NCI-H526 (cell line): ENCODE results near the gene MAP1LC3B.

Experiments used
- DNase-seq, 2 experiments: peaks; one replicate each; lab custom pipeline; 2025; lab: John Stamatoyannopoulos, UW

The MAP1LC3B gene

DNA sequence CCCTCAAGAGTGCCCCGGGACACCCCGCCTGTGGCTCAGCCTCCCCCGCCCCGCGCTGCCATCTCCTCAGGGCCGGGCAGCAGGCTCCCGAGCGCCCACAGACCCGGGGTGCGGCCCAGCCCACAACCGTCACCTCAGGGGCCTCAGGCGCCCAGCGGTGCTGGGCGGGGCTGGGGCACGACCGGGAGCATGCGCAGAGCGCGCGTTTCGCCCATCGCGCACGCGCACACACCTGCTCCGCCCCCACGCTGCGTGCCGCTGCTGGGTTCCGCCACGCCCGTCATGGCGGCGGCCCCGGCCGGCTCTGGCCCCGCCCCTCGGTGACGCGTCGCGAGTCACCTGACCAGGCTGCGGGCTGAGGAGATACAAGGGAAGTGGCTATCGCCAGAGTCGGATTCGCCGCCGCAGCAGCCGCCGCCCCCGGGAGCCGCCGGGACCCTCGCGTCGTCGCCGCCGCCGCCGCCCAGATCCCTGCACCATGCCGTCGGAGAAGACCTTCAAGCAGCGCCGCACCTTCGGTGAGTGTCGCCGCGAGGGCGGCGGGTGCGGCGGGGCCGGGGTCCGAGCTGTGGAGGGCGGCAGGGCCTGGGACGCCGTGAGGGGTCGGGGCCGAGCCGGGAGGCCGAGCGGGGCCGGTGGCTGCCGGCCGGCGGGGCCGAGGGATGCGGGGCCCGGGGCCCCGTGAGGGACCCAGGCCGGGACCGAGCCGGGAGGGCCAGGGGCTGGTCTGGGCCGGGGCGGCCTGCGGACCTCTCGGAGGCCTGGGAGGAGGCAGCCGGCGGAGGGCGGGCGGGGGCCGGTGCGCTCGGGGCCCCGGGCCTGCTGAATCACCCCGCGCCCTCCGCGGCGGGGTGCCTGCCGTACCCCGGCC lies at the start of gene MAP1LC3B:
MAP1LC3B (plus strand) TSS at position 387 of the 871 bp plus-strand sequence; CDS start at position 479, 92 bp downstream.
- peak; percentile 73 to 93 for DNase-seq

DNA sequence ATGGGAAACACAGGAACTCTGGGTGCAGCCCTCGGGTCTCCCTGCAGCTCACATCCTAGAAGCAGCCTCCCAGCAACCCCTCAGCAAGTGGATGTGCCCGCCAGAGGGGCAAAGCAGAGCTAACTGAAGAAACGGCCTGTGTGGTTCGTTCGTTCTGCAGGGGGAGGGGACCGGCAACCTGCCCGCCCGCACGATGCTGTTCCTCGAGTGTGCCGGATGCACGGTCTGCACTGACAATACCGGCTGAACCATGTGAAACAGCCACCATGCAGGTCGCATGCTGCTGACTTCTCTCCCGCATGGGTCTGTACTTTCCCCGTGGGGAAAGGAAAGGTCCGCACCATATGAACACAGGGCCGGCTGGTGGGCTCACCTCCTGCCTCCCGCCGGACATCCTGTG lies 49.6 kb upstream of the MAP1LC3B start:
- no peak for DNase-seq

DNA sequence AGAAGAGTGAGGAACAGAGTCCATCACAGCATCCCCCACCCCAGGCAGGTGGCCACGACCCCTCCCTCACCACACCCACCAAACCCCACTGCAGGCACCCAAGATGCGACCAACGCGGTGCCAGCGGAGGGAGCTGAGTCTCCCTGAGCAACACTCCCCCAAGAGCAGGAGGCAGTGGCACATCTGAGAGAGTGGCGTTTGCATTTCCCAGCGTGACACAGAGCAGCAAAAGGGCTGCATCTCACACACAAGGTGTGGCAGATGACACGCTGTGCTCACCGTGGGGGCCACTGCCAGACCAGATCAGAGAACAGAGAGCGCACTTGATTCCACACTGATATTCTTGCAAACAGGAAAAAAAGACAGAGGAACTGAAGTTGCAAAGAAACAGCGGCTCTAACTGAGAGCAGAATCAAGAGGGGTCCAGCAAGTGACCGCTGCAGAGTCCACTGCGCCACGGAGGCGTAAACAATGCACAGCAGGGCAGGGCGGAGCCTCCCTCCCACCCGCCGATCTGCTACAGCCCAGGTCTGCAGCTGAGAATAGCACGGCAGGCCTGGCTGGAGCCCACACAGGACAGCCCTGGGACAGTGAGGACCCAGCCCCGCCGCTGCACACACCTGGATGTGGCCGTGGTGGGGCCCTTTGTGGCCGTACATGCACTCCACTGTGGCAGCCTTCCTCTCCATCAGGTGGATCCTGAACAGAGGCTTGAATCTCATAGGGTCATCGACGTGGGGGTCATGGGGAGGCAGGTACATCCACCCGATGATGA lies 49.0 kb upstream of the MAP1LC3B start:
- no peak for DNase-seq

DNA sequence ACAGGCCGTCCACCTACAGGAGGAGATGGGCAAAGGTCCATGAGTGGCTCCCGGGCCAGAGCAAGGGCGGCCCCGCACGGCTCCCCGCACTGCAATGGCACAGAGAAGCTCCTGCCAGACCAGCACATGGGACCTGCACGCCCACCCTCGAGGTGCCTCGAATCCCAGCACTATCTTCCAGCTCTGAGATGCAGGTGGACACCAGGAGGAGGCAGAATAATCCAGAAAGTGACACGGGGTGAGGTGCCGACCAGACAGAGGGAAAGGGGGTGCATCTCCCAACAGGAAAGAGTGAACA lies 48.4 kb upstream of the MAP1LC3B start:
- DNase-seq: no peak

DNA sequence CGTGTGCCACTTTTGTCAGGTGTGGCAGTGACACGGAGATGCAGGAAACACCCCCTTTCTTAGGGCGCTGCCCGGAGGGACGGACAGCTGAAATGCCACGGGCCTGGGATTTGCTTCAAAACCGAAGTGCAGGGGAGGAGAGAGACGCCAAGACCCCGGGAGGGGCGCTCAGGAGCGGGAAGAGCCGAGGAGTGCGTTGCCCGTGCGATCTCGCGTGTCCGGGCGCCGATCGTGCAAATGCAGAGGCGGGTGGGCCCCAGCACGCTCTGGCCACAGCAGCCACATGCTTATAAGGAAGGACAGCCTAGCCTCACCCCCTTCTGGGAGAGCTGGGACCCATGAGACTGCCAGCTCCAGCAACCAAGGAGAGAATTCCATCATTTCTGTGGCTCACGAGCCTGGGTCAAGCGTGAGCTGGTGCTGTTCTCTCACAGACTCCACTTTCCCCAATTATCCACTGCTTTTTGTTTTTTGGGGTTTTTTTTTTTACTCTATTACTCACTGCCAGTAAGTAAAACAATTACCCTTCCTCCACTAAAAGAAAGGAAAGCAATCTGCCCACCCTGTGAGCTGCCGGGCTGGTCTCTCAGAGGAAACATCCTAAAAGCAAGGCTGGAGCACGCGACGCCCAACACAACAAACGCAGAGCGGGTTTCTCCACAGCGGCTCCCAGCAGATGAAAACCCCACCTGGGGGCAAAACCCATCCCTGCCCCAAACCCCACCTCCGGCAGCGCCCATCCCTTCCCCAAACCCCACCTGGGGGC lies 47.8 kb upstream of the MAP1LC3B start:
- DNase-seq: no peak

DNA sequence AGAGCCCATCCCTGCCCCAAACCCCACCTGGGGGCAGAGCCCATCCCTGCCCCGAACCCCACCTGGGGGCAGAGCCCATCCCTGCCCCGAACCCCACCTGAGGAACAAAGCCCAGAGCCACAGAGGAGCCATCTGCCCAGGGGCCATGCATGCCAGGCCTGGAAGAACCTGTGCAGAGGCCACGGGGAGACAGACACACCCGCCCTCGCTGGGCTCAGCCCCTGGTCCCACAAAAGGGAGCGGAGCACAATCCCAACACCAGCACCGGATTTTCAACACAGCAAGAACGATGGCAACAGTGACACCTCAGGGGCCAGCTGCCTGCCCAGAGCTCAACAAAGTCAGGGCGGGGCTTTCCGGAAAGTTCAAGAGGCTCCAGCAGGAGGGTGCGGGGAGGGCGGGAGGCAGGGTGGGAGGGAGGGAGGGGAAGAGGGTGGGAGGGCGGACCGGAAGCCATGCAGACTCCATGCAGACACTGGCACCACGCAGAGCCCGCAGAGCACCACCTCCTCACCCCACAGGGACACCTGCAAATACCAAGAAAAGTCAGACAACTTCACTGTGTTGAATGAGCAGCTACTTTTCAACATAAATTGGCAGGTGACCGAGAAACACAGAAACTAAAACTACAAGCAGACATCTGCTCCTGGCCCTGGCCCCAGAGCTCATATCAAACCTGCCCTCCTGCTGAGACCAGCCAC lies 47.1 kb upstream of the MAP1LC3B start:
- DNase-seq: no peak

DNA sequence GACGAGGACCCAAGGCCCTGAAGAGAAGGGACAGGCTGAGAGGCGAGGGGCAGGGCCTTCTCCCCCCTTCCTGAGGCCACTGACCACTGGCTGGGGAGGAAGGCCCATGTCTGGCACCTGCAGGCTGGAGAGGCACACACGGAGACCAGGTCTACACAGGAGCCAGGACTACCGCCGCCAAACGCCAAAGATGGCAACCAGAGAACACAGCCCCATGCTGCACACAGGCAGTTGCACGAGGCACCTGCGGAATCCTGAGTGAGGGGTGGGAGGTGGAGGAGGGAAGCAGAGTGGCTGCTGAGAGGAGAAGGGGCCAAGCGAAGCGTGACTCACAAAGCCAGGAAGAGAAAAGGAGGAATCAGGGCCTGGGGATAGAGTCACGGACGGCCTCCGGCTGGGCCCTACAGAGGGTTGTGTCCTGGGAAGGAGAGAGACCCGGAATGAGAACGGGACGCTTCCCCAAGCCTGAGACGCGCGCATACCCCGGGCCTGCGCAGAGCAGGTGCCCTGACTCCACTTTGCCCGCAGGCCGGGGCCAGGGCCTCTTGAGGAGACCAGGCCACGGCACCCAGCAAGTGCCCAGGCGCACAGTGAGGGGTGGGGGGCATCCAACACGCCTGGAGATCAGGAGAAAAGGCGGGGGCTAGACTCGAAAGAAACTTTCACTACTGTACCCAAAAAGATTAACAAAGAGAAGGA lies 46.3 kb upstream of the MAP1LC3B start:
- DNase-seq: no peak

DNA sequence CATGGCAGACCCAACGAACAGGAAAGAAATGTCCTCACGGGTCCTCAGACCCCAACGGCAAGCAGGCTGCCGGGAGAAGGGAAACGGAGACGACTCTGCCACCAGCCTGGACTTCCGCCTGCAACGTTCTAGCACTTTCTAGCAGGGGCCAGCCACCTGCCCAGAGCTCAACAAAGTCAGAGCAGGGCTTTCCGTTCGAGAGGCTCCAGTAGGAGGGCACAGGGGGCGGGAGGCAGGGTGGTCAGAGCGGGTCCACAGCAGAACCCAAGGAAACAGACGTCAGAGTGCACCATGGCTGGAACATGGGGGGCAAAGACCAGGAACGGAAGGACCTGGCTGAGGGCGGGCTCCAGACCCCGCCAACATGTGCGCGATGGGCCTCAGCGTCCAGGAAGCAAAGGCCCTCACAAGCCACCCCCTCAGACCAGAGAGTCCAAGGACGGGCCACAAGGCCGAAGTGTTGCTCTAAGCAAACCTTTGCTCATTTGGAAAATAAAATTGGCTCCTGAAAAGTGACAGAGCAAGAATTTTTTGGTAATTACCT lies 45.5 kb upstream of the MAP1LC3B start:
- no peak for DNase-seq

DNA sequence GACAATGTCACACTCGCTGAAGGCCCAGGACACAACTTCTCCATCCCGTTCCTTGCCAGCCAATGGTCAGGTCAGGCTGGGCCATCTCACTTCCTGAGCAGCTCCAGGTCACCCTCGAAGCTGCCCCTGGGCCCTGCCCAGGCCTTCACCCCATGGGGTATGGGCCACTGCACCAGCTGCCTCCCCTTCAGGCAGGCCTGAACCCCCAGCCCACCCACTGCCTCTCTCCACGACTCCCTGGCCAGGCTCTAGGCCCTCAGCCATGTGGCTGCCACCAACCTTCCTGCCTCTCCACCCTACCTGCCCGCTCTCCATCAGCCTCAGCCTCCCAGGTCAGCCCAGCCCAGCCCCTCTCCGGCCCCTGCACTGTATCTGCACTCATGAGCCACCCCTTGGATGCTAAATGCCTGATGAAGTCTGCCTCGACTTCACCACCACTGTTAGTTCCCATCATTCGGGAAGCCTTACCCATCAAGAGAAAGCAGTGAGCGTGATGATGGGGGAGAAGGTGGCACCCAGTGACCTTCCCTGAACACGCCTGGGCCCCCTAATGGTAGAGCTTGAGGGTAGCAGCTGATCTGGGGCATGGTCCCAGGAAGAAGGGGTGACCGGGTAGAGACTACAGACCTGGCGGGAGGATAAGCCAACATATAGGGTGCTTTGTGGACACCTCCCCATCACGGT lies 44.1 kb upstream of the MAP1LC3B start:
- no peak for DNase-seq

DNA sequence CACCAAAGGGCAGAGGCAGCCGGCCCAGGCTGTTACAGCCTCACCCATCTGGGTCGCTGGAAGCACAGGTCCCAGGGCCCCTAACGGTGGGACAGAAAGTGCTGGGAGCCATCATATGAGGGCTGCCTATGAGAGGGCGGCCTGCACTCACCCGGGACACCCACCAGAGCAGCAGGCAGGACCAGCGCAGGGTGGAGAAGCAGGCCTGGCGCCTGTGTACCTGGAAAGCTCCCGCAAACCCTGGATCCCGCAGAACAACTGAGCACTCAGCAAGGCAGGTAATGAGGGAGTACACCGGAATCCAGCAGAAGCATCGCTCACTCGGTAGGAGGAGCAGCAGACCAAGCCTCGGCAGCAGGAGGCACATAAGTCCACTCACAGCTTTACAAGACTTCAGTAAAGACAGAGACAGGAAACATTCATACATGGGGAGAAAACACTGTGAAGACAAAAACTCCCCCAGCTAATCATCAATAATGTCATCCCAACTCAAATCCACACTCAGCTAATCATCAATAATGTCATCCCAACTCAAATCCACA lies 43.4 kb upstream of the MAP1LC3B start:
- no peak for DNase-seq

DNA sequence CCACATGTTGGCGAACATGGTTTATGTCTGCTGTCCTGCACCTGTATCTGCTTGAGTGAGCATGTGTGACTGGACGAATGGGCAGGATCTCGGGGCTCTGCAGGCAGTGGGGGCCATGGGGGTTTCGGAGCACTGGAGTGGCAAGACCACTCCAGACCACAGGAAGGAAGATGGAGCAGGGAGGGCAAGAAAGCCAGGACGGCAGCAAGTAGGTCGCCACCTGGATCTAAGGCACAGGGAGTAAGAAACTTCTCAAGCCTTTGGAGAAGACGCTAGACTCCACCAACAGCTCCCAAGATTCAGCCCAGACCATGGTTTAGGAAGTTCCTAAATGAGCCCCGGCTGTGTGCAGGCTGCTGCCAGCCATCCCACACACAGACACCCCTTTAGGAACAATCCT lies 42.1 kb upstream of the MAP1LC3B start:
- DNase-seq: no peak

DNA sequence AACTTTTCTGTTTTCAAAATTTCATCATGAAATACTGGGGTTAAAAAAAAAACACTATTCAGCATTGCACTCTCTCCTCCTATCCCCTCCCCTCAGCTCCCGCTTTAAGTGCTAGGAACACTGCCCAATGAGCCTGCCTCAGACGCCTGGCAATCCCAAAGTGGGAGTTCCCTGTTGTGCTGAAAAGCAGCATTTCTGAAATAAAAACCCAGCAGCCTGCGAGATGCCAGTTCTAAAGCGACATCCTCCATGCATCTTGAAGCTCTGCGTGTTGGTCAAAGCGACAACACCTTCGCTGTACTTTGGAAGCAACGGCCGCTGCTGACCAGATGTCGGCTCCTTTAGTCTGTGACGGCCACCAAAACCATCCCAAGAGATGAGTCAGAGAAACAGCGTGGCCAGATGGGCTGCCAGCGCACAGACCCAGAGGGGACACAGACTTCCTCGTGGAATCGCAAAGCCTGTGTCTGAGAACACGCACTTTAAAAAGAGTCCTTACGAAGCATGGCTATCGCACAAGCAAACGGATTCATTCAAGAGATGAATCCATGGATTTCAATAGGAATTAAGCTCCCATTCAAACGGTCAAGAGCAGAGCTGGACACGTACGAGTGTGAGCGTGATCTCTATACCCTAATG lies 41.3 kb upstream of the MAP1LC3B start:
- DNase-seq: no peak

DNA sequence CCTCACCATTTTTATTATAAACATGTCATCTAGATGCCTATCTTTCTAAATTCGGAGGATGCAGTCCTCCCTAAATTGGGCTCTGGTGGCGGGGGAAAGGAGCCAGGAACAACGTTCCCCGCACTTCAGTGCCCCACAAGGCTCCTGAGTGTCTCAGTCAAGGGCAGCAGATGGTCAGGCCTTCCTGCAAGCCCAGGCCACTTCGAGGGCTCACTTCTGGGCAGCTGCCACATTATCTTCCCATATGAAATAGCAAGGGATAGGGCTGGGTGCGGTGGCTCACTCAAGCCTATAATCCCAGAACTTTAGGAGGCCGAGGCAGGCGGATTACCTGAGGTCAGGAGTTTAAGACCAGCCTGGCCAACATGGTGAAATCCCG lies 40.8 kb upstream of the MAP1LC3B start:
- DNase-seq: no peak

DNA sequence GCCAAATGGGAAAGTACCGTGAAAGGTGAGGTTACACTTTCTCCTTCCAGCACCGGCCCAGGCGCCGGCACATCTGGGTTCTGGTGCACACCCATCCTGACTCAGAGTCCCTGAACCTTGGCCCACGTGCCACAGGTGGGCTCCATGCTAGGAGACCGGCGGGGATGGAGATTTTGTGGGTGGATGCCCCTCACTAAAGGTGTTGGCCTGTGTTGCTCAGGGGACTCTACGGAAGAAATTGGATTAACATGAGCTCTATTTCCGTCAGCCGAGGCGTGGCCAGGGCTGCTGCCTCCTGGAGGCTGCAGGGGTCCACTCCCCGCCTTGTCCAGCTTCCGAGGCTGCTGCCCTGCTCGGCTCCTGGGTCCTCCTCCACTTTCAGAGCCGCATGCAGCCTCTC lies 39.3 kb upstream of the MAP1LC3B start:
- no peak for DNase-seq

DNA sequence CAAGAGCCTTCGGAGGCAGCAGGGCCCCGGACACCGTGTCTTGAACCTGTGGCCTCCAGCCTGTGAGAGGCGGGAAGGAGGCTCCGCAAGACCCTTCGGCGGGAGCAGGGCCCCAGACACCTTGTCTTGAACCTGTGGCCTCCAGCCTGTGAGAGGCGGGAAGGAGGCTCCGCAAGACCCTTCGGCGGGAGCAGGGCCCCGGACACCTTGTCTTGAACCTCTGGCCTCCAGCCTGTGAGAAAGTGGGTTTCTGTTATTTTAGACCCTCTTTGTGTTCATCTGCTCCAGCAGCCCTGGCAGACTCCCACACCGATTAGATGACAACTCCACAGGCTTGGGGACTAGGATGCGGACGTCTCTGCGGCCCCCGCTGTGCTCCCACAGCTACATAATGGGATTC lies 38.5 kb upstream of the MAP1LC3B start:
- DNase-seq: no peak

DNA sequence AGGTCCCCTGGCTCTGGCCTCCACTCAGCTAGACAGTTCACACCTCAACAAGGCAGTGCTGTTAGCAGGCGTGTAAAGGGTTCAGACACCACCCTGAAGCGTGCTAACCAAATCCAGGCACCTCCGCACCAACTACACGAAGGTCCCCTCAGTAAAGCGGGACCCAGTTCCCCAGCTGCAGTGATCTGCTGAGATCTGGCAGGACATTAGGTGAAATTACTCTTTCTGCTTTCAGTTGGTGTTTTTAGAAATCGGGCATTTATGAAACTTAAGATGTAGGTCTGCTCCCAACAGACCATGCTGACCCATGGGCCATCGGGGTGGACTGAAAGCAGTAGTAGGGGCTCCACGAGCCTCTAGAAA lies 35.7 kb upstream of the MAP1LC3B start:
- no peak for DNase-seq

DNA sequence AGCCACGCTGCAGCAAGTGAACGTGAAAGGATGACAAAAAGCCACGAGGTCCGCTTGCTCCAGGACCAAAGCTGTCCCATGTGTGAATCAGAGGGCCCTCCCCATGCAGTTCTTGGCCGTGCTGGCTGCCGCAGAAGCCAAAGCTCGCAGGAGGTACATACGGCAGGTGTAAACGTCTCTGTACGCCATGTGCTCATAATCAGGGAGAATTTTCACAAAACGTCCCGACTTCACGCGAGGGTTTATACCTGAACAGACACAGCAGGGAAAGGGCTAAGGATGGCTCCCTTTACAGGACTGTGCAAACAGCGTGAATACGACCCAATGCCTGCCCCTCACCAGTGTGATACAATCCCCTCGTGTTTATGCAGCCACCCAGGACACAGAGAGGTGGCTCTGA lies 33.9 kb upstream of the MAP1LC3B start:
- DNase-seq: no peak

DNA sequence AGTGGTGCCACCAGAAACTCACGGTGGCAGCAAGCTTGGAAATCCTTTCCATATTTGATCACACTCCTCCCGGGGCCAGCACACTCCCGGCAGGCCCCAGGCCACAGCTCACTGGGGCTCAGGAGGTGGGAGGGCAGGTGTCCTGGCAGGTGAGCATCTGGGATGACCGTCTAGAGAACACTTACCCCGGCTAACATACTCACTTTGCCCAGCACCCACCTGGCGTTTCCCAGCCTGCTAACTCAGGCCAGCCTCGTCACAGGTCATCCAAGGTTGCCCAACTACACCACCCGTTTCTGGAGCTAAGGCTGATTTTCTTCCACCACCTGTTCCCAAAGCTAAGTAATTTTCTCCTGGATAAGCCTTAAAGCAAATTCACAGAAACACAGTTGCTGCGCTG lies 33.4 kb upstream of the MAP1LC3B start:
- DNase-seq: no peak

DNA sequence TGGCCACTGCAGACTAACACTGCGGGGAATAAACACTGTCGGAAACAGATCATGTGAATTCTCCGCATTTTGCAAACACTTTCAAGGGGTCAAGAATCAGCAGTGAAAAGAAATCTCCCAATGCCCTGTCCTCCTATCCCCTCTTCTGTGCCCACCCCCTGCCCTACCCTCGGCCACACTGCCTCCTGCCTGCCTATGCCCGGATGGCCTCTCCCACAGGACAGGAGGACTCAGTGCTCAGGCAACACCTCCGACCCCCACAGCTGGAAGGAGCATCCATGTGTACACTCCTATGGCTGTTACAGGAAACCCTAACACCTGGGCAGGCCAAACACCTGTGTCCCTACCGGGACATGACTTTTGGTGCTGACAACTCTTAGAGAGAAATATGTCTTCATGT lies 33.0 kb upstream of the MAP1LC3B start:
- DNase-seq: no peak
